ENCODE data around the gene TMEM53. TPM values are rescaled to one million over a fixed set of nuclear protein-coding genes. Genes with fewer than 3 reads are reported as not detected.

Gene TMEM53
- total RNA-seq, 1 donor from 2014 or later = 11.8 TPM

DNA sequence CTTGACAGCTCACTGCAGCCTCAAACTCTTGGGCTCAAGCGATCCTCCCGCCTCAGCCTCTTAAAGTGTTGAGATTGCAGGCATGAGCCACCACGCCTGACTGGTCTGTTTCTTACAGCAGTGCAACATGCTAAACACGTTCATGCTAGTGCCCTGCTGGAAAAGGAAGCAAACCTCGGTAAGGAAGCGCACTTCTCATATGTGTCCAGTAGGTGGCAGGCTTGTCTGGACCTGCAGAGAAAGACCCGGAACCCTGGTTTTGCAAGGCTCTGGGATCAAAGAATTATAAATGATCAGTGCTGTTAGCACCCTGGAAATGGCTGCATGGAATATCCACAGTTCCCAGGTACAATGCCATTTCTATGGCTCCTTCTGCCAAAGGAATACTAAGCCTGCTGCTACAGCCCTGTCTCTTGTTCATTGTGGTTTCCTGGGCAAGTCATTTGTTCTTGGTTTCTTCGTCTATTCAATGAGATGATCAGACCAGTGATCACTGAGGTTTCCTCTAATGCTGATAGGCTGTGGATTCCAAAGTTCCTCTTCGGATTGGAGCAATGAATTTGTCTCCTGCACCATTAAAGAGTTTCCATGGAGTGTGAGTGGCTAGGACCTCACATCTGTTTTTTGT lies 40.8 kb upstream of the TMEM53 start:
- Mint-ChIP-seq H3K27me3 (peaks cover 15% of the 10 kb centered on the region), H3K4me1 (ENCODE audit: low read depth) (no peaks in the 10 kb centered on the region), H3K4me3 (ENCODE audit: low read depth) (no peak overlapping the region), H3K36me3 (ENCODE audit: insufficient read depth) (peaks cover 2% of the 10 kb centered on the region), H3K27ac (no peak overlapping the region), H3K9me3 (ENCODE audit: low read depth) (no peaks in the 10 kb centered on the region)
- TF ChIP-seq, protein P1, sequence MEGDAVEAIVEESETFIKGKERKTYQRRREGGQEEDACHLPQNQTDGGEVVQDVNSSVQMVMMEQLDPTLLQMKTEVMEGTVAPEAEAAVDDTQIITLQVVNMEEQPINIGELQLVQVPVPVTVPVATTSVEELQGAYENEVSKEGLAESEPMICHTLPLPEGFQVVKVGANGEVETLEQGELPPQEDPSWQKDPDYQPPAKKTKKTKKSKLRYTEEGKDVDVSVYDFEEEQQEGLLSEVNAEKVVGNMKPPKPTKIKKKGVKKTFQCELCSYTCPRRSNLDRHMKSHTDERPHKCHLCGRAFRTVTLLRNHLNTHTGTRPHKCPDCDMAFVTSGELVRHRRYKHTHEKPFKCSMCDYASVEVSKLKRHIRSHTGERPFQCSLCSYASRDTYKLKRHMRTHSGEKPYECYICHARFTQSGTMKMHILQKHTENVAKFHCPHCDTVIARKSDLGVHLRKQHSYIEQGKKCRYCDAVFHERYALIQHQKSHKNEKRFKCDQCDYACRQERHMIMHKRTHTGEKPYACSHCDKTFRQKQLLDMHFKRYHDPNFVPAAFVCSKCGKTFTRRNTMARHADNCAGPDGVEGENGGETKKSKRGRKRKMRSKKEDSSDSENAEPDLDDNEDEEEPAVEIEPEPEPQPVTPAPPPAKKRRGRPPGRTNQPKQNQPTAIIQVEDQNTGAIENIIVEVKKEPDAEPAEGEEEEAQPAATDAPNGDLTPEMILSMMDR (IDR thresholded peaks at IDR 0.05; ENCODE audit: unreplicated experiment) = peak; percentile 85
- peak; percentile 47 for DNase-seq (ENCODE audit: low spot score, unreplicated experiment)

DNA sequence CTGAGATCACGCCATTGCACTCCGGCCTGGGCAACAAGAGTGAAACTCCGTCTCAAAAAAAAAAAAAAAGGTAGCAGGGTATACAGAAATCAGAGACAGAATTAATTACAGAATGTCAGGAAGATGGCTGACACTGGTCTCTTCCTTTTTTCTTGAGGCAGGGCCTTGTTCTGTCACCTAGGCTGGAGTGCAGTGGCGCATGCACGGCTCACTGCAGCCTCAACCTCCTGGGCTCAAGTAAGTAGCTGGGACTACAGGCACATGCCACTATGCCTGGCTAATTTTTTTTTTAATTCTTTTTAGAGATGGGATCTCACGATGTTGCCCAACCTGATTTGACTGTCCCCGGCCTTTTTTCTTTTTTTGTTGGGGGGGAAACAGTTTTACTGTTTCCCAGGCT lies 40.3 kb upstream of the TMEM53 start:
- Mint-ChIP-seq H3K4me1 (ENCODE audit: low read depth) (no peaks in the 10 kb centered on the region), H3K9me3 (ENCODE audit: low read depth) (no peaks in the 10 kb centered on the region), H3K27me3 (peaks cover 15% of the 10 kb centered on the region), H3K36me3 (ENCODE audit: insufficient read depth) (peaks cover 2% of the 10 kb centered on the region), H3K27ac (no peak overlapping the region), H3K4me3 (ENCODE audit: low read depth) (no peak overlapping the region)
- TF ChIP-seq, protein P1 (IDR thresholded peaks at IDR 0.05; ENCODE audit: unreplicated experiment) = no peak
- DNase-seq (ENCODE audit: low spot score, unreplicated experiment) = no peak

DNA sequence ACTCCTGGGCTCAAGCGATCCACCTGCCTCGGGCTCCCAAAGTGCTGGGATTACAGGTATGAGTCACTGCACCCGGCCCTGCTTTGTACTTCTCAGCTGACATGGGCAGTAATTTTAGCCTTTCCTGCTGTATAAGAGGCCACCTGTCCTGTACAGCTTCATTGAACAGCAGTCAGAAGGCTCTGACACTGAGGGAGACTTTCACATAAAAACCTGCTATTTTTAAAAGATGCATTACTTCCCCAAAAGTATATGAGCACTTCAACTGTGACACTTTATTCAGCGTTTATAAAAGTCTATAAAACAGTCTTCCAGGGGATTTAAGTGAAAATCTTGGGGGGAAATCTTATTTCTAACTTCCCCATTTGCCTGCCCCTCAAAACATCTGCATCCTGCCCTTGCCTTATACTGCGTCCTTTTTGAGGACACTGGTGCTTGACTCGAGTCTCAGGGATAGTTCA lies 39.1 kb upstream of the TMEM53 start:
- peaks cover 5% of the 10 kb centered on the region for H3K36me3 Mint-ChIP-seq (ENCODE audit: insufficient read depth)
- H3K4me3 Mint-ChIP-seq (ENCODE audit: low read depth) = no peak overlapping the region
- no peak overlapping the region for H3K27ac Mint-ChIP-seq
- no peak for DNase-seq (ENCODE audit: low spot score, unreplicated experiment)
- no peaks in the 10 kb centered on the region for H3K4me1 Mint-ChIP-seq (ENCODE audit: low read depth)
- peaks cover 4% of the 10 kb centered on the region for H3K9me3 Mint-ChIP-seq (ENCODE audit: low read depth)
- TF ChIP-seq, protein P1 (IDR thresholded peaks at IDR 0.05; ENCODE audit: unreplicated experiment) = no peak
- H3K27me3 Mint-ChIP-seq = peaks cover 22% of the 10 kb centered on the region

DNA sequence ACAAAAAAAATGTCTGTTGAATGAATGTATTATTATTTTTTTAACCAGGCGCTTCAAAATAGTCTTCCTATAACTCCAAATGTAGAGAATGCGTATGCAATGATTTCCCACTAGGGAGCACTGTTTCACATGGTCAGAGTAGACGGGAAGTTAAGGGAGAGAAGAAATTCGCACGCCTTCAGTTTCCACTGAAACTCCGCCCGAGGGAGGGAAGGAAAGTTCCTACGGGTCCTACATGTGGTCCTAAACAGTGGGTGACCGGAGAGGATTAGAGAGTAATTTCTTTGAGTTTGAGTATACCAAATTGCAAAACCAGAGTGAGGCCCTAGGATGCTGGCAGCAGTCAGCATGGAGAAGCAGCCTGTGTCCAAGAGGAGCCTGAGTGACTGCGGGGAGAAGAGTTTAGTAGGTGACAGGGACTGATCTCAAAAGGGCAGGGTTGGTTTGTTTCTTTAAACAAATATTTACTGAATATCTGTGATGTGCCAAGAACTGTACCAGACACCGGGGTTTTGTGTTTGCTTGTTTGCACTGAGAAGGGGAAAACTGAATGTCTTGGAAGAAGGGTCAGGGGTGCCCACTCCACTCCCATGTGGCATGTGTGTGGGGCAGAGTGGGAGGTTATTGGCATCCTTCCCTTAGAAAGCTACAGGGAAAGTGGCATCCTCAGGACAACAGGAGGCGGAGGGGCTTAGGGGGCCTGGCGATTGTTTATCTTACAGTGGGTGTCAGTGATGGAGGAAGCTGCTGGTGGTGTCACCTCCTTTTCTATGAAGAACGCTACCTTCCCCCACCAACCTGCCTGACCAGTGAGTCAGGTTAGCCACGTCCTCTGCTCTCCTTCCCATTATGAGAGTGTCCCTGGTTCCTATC lies 33.9 kb upstream of the TMEM53 start:
- no peaks in the 10 kb centered on the region for H3K4me1 Mint-ChIP-seq (ENCODE audit: low read depth)
- H3K9me3 Mint-ChIP-seq (ENCODE audit: low read depth) = peaks cover 4% of the 10 kb centered on the region
- no peak for DNase-seq (ENCODE audit: low spot score, unreplicated experiment)
- no peak overlapping the region for H3K27ac Mint-ChIP-seq
- H3K4me3 Mint-ChIP-seq (ENCODE audit: low read depth) = no peak overlapping the region
- TF ChIP-seq, protein P1 (IDR thresholded peaks at IDR 0.05; ENCODE audit: unreplicated experiment) = peak; percentile 58
- H3K36me3 Mint-ChIP-seq (ENCODE audit: insufficient read depth) = peaks cover 5% of the 10 kb centered on the region
- H3K27me3 Mint-ChIP-seq = peaks cover 17% of the 10 kb centered on the region

DNA sequence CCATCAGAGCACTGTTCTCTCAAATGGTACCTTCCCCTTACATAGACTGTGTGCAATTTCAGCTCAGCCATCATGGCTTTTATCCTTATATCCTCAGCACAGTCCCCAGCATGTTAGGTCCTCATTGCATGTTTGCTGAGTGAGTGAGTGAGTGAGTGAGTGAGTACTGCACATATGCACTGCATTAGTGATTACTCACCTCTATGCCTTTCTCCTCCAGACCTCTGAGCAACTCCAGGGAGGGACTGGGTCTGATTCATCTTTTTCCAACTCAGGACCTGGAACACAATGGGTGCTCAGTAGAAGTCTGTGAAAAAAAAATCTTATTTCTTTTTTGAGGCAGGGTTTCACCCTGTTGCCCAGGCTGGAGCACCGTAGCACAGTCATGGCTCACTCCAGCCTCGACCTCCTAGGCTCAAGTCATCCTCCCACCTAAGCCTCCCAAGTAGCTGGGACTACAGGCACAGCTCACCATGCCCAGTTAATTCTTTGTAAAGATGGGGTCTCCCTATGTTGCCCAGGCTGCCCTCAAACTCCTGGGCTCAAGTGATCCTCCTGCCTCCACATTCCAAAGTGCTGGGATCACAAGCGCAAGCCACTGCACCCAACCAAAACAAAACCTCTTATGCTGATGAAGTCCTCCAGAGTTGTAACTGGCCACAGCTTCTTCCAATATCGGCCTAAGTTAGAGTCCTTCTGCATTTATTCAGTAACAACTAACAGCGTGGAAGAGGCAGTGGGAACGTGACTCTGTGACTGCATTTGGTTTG lies 33.0 kb upstream of the TMEM53 start:
- Mint-ChIP-seq H3K4me1 (ENCODE audit: low read depth) (no peaks in the 10 kb centered on the region), H3K9me3 (ENCODE audit: low read depth) (peaks cover 4% of the 10 kb centered on the region), H3K36me3 (ENCODE audit: insufficient read depth) (peaks cover 5% of the 10 kb centered on the region), H3K4me3 (ENCODE audit: low read depth) (no peak overlapping the region), H3K27ac (no peak overlapping the region), H3K27me3 (peaks cover 20% of the 10 kb centered on the region)
- DNase-seq (ENCODE audit: low spot score, unreplicated experiment) = no peak
- TF ChIP-seq, protein P1 (IDR thresholded peaks at IDR 0.05; ENCODE audit: unreplicated experiment) = no peak

Data from progenitor cell of endocrine pancreas (in vitro differentiated cells).